NT2/D1 (cell line): ENCODE results near the gene FADD.

Experiments used
- DNase-seq: peaks from one replicate; pipeline ENCODE4 v3.0.0-alpha.2; 2011; ENCODE audit warnings: low read depth, low spot score
- H3K27me3 ChIP-seq: 2 replicates; pipeline ENCODE4 v1.6.0; 2011; ENCODE audit warnings: mild to moderate bottlenecking; ENCODE audit not compliant: insufficient read length, insufficient read depth
- H3K36me3 ChIP-seq: 2 replicates; pipeline ENCODE4 v1.6.1; 2011; ENCODE audit warnings: mild to moderate bottlenecking, low read length, mixed read lengths; ENCODE audit not compliant: insufficient read depth, insufficient read length
- H3K4me1 ChIP-seq: 2 replicates; pipeline ENCODE4 v1.5.1; 2011; ENCODE audit not compliant: insufficient read depth, insufficient read length
- H3K4me3 ChIP-seq: 2 replicates; pipeline ENCODE4 v1.5.1; 2011; ENCODE audit warnings: low read depth; ENCODE audit not compliant: insufficient read length
- H3K9ac ChIP-seq: 2 replicates; pipeline ENCODE4 v1.6.0; 2011; ENCODE audit warnings: low read depth; ENCODE audit not compliant: insufficient read length
- H3K9me3 ChIP-seq: 2 replicates; pipeline ENCODE4 v1.5.1; 2011; ENCODE audit warnings: mild to moderate bottlenecking, low read length; ENCODE audit not compliant: insufficient read depth
- SUZ12 ChIP-seq: IDR thresholded peaks from 2 replicates; pipeline ENCODE4 v1.6.1; 2011; ENCODE audit not compliant: insufficient read length, insufficient read depth; ENCODE audit errors: extremely low read depth
- YY1 ChIP-seq: IDR thresholded peaks from 2 replicates; pipeline ENCODE4 v1.6.1; 2011; ENCODE audit not compliant: insufficient read length, insufficient read depth
- ZNF274 ChIP-seq: IDR thresholded peaks from 2 replicates; pipeline ENCODE4 v1.6.1; 2011; ENCODE audit warnings: mild to moderate bottlenecking, low read depth, low read length

The FADD gene

DNA sequence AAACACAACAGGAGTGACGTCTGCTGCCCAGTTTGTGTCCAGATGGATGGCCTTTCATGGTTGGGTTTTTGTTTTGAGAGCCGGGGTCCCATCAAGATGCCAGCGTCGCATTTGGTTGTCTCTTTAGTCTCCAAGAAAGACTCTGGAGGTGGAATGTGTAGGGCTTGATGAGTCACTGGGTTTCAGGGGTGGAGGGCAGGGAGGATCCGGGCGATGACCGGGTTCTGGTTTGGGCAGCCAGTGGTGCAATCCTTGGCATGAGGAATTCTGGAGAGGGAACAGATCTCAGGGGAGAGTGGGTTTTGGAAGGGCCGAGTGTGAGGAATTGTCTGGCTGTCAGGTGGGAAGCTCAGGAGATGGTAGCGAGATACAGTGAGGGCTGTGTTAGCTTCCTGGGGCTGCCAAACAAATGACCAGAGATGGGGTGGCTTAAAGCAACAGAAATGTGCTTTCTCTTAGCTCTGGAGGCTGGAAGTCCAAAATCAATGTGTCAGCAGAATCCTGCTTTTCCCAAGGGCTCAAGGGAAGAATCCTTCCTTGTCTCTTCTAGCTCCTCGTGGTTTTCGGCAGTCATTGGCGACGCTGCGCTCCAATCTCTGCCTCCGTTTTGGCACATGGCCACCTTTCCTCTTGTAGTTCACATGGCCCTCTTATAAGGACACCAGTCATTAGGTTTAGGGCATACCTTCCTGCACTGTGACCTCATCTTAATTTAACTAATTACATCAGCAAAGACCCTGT lies 41.0 kb downstream of the FADD start:
- Histone ChIP-seq H3K27me3 (no peaks in the 10 kb centered on the region), H3K9me3 (no peaks in the 10 kb centered on the region), H3K36me3 (no peaks in the 10 kb centered on the region), H3K4me3 (no peak overlapping the region), H3K4me1 (peaks cover 5% of the 10 kb centered on the region), H3K9ac (no peak overlapping the region)
- no peak for DNase-seq
- TF ChIP-seq SUZ12 (no peak), ZNF274 (no peak)

DNA sequence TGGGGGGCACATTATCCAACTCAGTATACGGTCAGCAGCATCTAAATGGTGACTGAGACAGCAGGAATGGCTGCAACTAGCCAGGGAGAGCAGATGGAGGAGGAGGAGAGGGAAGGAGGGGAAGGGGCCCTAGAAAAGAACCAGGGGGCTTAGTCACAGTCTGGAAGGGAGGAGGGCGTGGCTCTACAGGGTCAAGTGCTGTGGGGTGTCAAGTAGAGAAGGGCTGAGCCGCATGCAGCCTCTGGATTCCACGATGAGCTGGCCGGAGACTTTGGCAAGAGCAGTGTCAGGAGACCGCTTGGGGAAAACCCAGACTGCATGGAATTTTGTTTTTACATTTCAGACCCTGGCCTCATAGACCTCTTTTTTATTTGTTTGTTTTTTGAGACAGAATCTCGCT lies 41.6 kb downstream of the FADD start:
- no peak for DNase-seq
- TF ChIP-seq SUZ12 (no peak), YY1 (no peak)
- no peaks in the 10 kb centered on the region for H3K27me3 ChIP-seq
- no peaks in the 10 kb centered on the region for H3K36me3 ChIP-seq
- H3K9ac ChIP-seq: no peak overlapping the region
- no peak overlapping the region for H3K4me3 ChIP-seq
- H3K4me1 ChIP-seq: peaks cover 5% of the 10 kb centered on the region
- no peaks in the 10 kb centered on the region for H3K9me3 ChIP-seq

DNA sequence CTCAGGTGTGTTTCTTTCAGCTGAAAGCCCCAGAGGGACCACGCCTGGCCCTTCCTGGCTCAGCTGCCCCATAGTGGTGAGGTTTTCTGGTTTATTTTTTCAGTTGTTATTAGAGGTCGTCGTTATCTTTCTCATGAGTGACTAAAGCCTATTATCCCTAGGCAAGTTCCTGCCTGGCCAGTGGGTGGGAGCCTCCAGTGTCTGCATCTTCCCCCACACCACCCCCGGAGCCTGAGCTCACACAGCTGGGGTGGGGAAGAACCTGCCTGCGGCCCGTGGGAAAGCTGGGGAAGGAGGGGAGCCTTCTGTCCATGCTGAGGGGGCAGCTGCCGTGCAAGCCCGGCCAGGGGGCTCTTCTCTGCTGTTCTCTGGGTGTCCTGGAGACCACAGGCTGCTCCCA lies 43.1 kb downstream of the FADD start:
- peaks cover 5% of the 10 kb centered on the region for H3K4me1 ChIP-seq
- no peaks in the 10 kb centered on the region for H3K36me3 ChIP-seq
- TF ChIP-seq SUZ12: no peak
- TF ChIP-seq YY1: no peak
- no peak for TF ChIP-seq ZNF274
- no peak overlapping the region for H3K4me3 ChIP-seq
- H3K9ac ChIP-seq: no peak overlapping the region
- no peaks in the 10 kb centered on the region for H3K27me3 ChIP-seq
- H3K9me3 ChIP-seq: no peaks in the 10 kb centered on the region
- no peak for DNase-seq

DNA sequence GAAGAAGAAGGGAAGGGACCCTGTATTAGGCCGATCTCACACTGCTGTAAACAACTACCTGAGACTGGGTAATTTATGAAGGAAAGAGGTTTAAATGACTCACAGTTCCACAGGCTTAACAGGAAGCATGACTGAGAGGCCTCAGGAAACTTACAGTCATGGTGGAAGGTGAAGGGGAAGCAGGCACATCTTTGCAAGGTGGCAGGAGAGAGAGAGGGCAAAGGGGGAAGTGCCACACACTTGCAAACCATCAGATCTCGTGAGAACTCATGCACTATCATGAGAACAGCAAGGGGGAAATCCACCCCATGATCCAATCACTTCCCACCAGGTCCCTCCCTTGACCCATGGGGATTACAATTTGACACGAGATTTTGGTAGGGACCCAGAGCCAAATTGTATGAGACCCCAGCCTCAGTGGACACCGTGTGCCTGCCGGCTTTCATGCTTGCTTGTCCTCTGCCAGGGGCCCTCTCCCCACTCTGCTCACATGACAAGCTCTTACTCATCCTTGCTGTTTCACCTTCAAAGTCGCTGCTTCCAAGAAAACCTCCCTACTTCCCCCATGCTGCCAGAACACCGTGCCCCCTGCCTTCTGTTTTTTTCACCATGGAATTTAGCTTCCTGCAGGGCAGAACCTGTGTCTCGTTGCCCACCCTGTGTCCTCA lies 44.1 kb downstream of the FADD start:
- no peak overlapping the region for H3K4me3 ChIP-seq
- H3K9me3 ChIP-seq: no peaks in the 10 kb centered on the region
- peak overlapping the region; percentile 1 for H3K9ac ChIP-seq
- peaks cover 5% of the 10 kb centered on the region for H3K4me1 ChIP-seq
- TF ChIP-seq ZNF274 (no peak), YY1 (no peak), SUZ12 (no peak)
- H3K36me3 ChIP-seq: no peaks in the 10 kb centered on the region
- DNase-seq: no peak
- no peaks in the 10 kb centered on the region for H3K27me3 ChIP-seq

DNA sequence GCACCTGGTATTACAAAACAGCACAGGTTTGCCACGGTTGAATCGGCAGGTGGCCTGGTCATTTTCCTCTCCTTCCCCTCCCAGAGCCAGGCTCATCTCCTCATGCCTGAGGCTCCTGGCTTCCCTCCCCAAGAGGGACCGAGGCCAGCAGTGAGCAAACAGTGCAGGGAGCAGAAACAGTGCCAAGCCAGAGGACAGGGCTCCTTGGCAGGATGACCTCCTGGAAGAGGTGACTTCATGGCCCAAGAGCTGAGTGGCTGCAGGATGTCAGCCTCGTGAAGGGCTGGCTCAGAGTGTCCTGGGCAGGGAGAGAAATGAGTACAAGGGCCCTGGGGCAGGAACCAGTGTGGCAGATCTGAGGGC lies 44.6 kb downstream of the FADD start:
- peak overlapping the region; percentile 1 for H3K9ac ChIP-seq
- no peak overlapping the region for H3K4me3 ChIP-seq
- DNase-seq: no peak
- no peaks in the 10 kb centered on the region for H3K36me3 ChIP-seq
- peaks cover 5% of the 10 kb centered on the region for H3K4me1 ChIP-seq
- no peaks in the 10 kb centered on the region for H3K27me3 ChIP-seq
- no peaks in the 10 kb centered on the region for H3K9me3 ChIP-seq
- TF ChIP-seq ZNF274 (no peak), YY1 (no peak), SUZ12 (no peak)

DNA sequence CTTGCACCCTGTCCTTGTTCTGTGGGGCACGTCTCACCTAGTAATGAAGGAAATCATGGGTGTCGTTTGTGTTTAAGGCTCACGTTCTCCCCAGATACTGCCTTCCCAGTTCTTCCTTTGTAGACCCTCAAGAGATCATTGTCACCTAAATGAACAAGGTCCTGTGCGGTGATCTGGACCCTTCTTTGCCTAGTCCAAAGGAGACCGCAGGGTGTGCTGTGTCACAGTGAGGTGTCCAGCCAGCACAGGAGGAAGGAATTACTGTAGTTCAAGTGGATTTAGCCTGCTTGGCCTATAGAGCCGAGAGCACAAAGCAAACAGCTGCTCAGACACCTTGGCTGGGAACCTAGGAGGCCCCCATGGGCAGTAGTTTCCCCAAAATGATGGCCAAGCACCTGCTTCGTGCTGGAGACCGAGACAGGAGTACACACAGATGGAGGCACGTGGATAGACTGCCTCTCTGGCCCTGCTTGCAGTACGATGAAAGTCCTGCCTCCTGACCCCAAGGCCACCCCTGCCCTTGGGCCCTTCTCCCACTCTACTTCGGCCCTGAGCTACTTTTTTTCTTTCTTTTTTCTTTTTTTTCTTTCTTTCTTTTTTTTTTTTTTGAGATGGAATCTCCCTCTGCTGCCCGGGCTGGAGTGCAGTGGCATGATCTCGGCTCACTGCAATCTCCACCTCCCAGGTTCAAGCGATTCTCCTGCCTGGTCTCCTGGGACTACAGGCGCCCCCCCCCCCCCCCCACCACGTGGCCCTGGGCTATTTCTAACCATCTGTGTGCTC lies 48.0 kb downstream of the FADD start:
- Histone ChIP-seq H3K4me3 (no peak overlapping the region), H3K9ac (no peak overlapping the region), H3K36me3 (no peaks in the 10 kb centered on the region), H3K4me1 (peaks cover 5% of the 10 kb centered on the region), H3K9me3 (no peaks in the 10 kb centered on the region), H3K27me3 (no peaks in the 10 kb centered on the region)
- no peak for TF ChIP-seq SUZ12
- no peak for TF ChIP-seq ZNF274
- no peak for TF ChIP-seq YY1
- DNase-seq: no peak

DNA sequence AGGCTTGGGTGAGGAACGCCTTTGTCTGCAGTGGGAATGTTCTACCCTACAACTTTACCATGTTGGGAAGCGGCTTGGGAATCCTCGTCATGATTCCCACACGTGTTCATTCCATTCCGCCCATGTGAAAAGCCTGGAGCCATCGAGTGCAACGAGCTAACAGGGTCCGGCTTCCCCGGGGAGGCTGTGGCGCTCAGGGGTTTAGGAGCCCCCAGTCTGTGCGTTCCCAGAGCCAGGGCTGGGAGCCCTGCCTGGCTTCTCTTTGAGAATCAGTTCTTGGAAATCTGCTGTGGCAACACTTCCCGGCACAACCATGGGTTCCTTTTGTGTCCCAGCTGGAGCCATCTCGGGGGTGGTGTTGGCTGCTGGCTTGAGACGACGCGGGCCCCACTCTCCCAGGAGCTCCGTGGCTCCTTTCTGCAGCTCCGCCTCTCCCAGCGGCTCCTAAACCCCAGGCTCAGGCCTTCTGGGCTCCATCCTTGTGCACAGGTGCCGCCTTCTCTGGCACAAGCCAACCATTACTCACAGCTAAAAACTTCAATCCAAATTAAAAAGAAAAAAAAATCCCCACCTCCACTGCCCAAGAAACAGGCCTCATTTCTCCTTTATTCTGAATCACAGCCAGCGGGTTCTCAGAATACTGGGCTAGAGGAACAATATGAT lies 48.7 kb downstream of the FADD start:
- H3K36me3 ChIP-seq: no peaks in the 10 kb centered on the region
- DNase-seq: no peak
- H3K9me3 ChIP-seq: no peaks in the 10 kb centered on the region
- no peaks in the 10 kb centered on the region for H3K27me3 ChIP-seq
- H3K4me3 ChIP-seq: no peak overlapping the region
- H3K9ac ChIP-seq: no peak overlapping the region
- H3K4me1 ChIP-seq: peaks cover 5% of the 10 kb centered on the region
- TF ChIP-seq ZNF274: no peak
- TF ChIP-seq YY1: no peak
- no peak for TF ChIP-seq SUZ12
